Stimulated activated naive CD8-positive, alpha-beta T cell treated with anti-CD3 and anti-CD28 coated beads, Interleukin-15, Interleukin-2, amounts not matched to agents 100 ng/mL and 50 ng/mL, for 24 hours (primary cell): ENCODE results near the gene HOXD11.

ENCODE experiments used
- H3K27ac Mint-ChIP-seq: one replicate; pipeline ENCODE4 v1.8.0; 2021; ENCODE audit warnings: mild to moderate bottlenecking, mixed read lengths
- H3K27me3 Mint-ChIP-seq: one replicate; pipeline ENCODE4 v1.8.0; 2021; ENCODE audit warnings: mixed read lengths
- H3K36me3 Mint-ChIP-seq: one replicate; pipeline ENCODE4 v1.8.0; 2021; ENCODE audit warnings: low read depth, mixed read lengths
- H3K4me1 Mint-ChIP-seq: one replicate; pipeline ENCODE4 v1.8.0; 2021; ENCODE audit warnings: low read depth, mixed read lengths
- H3K4me3 Mint-ChIP-seq: one replicate; pipeline ENCODE4 v1.8.0; 2021; ENCODE audit warnings: mild to moderate bottlenecking, mixed read lengths
- H3K9me3 Mint-ChIP-seq: one replicate; pipeline ENCODE4 v1.8.0; 2021; ENCODE audit warnings: mixed read lengths

HOXD11 gene

DNA sequence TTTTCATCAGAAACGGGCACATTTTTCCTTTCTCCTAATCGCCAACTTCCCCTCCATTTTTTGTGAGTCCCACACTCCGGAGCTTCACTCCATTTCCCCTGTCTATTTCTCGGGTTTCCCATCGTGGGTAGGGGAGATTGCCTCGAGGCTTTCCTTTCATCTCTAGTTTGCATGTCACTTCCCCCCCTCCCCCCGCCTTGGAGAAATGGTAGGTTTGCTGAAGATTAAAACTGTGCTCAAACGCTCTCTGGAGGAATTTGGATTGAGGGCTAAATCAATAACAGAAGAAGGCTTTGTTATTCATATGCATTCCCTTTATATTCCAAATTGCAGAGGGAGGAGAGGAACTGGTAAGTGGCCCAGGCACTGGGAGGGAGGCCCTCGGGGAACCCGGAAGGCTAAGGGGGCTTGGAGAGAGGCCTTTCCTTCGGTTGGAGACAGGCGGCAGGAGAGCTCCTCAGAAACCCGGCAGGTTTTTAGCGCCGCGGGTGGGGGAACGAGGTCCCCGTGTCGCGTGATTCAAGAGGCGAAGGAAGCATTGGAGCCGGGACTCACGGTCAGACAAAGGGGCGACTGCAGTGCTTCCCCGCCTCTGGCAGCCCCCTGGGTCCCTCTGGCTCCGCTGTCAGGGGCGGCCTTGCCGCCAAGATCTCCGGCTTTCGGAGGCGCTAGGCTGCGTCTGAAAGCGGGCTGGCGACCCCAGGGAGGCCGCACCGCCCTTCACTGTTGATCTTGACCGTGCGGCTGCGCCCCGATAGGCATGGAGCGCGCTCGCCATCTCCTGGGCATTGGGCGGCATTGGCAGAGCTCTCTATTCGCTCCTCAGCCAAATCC is 9.9 kb upstream of the HOXD11 start:
- no peaks in the 10 kb centered on the region for H3K9me3 Mint-ChIP-seq
- H3K27ac Mint-ChIP-seq = no peak overlapping the region
- peaks cover 29% of the 10 kb centered on the region for H3K4me1 Mint-ChIP-seq
- H3K27me3 Mint-ChIP-seq = peaks cover 87% of the 10 kb centered on the region
- H3K4me3 Mint-ChIP-seq = peak overlapping the region; percentile 74
- peaks cover 4% of the 10 kb centered on the region for H3K36me3 Mint-ChIP-seq

GRCh38 chr2:176097820-176098365 is 9.2 kb upstream of the HOXD11 start:
- peaks cover 93% of the 10 kb centered on the region for H3K27me3 Mint-ChIP-seq
- H3K36me3 Mint-ChIP-seq = peaks cover 4% of the 10 kb centered on the region
- H3K4me1 Mint-ChIP-seq = peaks cover 28% of the 10 kb centered on the region
- H3K9me3 Mint-ChIP-seq = no peaks in the 10 kb centered on the region
- peak overlapping the region; percentile 74 for H3K4me3 Mint-ChIP-seq
- no peak overlapping the region for H3K27ac Mint-ChIP-seq

DNA sequence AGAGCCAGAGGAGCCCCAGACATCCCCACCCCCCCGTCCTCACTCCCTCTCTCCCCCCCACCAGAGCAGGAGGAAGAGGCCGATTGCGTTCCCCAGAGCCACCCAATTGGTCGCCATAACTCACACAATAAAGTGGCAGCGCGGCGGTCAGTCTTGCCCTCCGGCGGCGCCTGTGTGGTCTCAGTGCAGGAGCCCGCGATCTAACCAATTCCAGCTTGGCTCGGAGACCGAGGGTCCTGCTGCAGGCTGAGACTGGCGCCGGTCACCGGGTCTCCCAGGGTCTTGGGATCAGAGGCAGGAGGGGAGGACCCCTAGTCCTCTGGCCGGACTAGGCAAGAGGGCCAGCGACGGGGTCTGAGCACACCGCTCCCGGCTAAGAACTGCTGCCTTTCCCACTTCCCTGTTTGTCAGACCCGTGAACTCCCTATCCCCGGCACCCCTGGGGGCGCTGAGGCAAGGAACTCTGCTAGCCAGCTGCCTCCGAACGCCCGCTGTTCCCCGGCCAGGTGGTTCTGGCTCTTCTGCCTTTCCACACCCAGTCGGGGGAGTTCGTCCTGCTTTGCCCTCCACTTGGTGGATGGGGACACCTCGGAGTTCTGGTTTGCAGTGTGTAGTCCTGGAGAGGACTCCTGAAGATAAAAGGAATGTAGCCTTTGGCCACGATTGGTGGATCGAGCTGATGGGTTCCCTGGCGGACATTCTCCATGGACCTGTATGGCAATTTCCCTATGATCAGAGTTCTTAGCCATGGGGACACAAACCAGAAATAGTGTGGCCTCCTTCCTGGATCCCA is 8.5 kb upstream of the HOXD11 start:
- Mint-ChIP-seq H3K9me3 (no peaks in the 10 kb centered on the region), H3K27ac (no peak overlapping the region), H3K27me3 (peaks cover 94% of the 10 kb centered on the region), H3K4me1 (peaks cover 23% of the 10 kb centered on the region), H3K4me3 (peak overlapping the region; percentile 20), H3K36me3 (peaks cover 4% of the 10 kb centered on the region)

DNA sequence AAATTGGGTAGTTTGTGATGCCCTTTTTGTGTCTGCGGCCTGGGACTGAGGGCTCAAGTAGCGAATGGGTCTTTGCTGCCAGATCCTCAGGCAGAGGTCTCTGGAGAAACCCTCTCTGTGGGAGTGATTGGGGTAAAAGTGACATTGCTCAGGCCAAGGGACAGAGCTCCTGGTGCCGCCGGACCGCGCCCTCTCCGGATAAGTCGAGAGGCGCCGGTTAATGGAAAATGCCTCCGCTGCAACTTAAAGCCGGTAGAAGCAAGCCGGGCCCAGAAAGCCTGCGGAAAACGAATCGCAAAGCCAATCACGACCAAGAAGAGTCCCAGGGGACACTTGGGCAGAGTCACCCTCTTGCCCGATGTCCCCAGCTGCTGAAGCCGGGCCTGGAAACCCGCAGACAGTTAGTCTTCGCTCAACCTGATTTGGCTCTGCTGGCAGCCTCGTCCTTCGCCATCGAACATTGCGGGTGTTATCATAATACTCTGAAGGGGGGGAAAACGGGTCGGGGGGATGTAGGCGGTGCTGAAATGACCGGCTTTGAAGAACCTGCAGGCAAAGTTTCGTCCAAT is 7.8 kb upstream of the HOXD11 start:
- Mint-ChIP-seq H3K4me1 (peaks cover 21% of the 10 kb centered on the region), H3K36me3 (no peaks in the 10 kb centered on the region), H3K27me3 (peaks cover 94% of the 10 kb centered on the region), H3K9me3 (no peaks in the 10 kb centered on the region), H3K27ac (no peak overlapping the region), H3K4me3 (peak overlapping the region; percentile 20)

GRCh38 chr2:176099728-176100546 is 7.1 kb upstream of the HOXD11 start, which contains the start of gene HOXD12:
HOXD12 (plus strand) TSS chr2:176099795; CDS start chr2:176099802, 7 bp downstream.
- Mint-ChIP-seq H3K4me1 (peaks cover 24% of the 10 kb centered on the region), H3K27me3 (peaks cover 94% of the 10 kb centered on the region), H3K9me3 (no peaks in the 10 kb centered on the region), H3K27ac (no peak within 1 kb of the TSS), H3K4me3 (peak within 1 kb of the TSS; percentile 20), H3K36me3 (no peaks in the 10 kb centered on the region)

GRCh38 chr2:176100547-176101140 is 6.4 kb upstream of the HOXD11 start:
- Mint-ChIP-seq H3K4me3 (no peak overlapping the region), H3K27me3 (peaks cover 94% of the 10 kb centered on the region), H3K4me1 (peaks cover 24% of the 10 kb centered on the region), H3K9me3 (no peaks in the 10 kb centered on the region), H3K27ac (no peak overlapping the region), H3K36me3 (no peaks in the 10 kb centered on the region)

- peaks cover 29% of the 10 kb centered on the region for H3K4me1 Mint-ChIP-seq
- H3K9me3 Mint-ChIP-seq = no peaks in the 10 kb centered on the region
- H3K27me3 Mint-ChIP-seq = peaks cover 94% of the 10 kb centered on the region
- H3K4me3 Mint-ChIP-seq = no peak overlapping the region
- no peak overlapping the region for H3K27ac Mint-ChIP-seq
- H3K36me3 Mint-ChIP-seq = no peaks in the 10 kb centered on the region
Measured at GRCh38 chr2:176101216-176101830, 5.8 kb upstream of the HOXD11 start.

DNA sequence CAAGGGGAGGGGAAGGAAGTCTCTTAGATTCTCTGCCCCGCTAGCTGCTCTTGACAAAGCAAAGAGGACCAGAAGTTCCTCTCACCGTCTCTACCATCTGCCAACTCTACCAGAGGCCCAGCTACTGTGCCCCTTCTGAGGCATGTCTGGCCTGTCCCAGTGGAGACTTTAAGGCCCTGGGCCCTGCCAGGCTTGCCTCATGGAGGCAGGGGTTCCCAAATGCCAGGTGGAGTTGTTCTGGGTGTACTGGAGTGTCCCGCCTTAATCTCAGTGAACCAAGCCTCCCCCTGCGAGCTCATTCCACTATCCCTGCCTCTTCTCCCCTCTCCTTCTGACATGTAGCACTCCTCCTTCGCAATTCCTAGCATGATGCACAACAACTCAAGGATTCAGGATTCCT is 5.2 kb upstream of the HOXD11 start:
- H3K4me3 Mint-ChIP-seq = no peak overlapping the region
- H3K27me3 Mint-ChIP-seq = peaks cover 92% of the 10 kb centered on the region
- peaks cover 27% of the 10 kb centered on the region for H3K4me1 Mint-ChIP-seq
- H3K27ac Mint-ChIP-seq = no peak overlapping the region
- H3K36me3 Mint-ChIP-seq = no peaks in the 10 kb centered on the region
- no peaks in the 10 kb centered on the region for H3K9me3 Mint-ChIP-seq

DNA sequence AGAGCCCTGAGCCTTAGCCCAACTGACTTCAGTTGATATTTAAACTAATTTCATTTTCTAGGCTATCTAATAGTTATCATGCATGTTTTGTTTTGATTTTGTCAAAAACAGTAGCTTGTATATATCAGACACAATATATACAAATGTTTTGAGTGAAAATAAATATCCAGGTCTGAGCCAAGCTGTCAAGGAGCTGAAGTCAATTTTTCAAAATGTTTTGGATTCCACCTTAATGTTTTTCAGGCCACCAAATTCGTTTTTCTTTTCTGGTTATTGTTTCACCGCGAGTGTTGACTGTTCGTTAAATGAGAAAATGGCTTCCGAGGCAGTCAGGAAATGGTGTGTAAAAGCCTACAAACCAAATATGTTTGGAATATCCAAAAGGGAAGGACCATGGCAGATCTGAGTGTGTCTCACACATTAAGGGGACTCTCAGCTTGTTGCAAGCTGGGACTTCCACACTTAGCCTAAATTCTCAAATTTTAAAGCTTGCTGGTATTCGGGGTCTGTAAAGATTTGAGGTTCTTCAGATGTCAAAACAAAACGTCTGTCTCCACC is 4.7 kb upstream of the HOXD11 start:
- H3K27me3 Mint-ChIP-seq = peaks cover 90% of the 10 kb centered on the region
- H3K9me3 Mint-ChIP-seq = no peaks in the 10 kb centered on the region
- no peaks in the 10 kb centered on the region for H3K36me3 Mint-ChIP-seq
- H3K4me1 Mint-ChIP-seq = peaks cover 26% of the 10 kb centered on the region
- H3K4me3 Mint-ChIP-seq = no peak overlapping the region
- no peak overlapping the region for H3K27ac Mint-ChIP-seq

DNA sequence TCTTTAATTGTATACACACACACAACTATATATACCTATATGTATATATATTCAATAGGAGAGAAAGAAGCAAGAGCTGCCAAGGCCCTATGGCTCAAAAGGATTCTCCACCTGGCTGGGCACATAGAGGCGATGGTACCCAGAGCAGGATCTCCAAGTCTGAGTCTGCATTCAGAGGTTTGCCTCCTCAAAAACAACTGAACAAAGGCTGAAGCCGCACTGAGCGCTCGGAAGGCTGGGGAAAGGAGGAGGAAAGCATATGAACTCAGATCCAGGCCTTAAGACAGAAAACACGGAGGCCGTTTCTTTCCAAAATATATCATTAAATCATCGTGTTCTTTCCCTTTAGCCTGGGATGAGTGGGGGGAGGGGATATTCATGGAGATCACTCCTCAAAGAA is 3.9 kb upstream of the HOXD11 start:
- Mint-ChIP-seq H3K4me3 (no peak overlapping the region), H3K36me3 (no peaks in the 10 kb centered on the region), H3K27ac (no peak overlapping the region), H3K9me3 (no peaks in the 10 kb centered on the region), H3K27me3 (peaks cover 83% of the 10 kb centered on the region), H3K4me1 (peaks cover 18% of the 10 kb centered on the region)

DNA sequence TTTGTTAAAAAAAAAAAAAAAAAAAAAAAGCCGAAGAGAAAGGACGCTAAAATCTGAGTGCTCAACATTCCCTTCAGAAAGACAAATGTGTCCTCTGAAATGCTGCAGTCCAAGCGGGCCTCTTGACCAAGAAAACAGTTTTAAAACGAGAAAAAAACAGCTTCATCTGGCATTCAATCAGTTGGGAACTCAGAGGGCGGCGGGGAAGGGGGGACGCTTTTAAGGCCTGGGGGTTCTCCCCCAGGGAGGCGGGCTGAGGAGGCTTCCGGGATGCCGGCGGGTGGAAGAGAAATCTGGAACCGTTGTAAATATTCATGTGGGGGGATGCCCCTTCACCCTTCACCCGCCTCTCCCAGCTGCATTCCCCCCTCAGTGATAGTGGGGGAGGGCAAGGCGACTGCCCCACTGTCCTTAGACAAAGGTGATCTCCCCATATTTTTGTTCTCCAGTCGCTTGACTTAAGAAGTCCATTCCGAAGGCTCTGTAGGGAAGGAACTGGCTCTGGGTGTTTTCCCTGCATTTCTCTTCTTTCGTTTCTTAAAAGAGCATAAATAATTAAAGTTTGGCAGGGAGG is 3.3 kb upstream of the HOXD11 start:
- H3K36me3 Mint-ChIP-seq = peaks cover 1% of the 10 kb centered on the region
- H3K9me3 Mint-ChIP-seq = no peaks in the 10 kb centered on the region
- H3K27me3 Mint-ChIP-seq = peaks cover 86% of the 10 kb centered on the region
- no peak overlapping the region for H3K27ac Mint-ChIP-seq
- H3K4me3 Mint-ChIP-seq = no peak overlapping the region
- H3K4me1 Mint-ChIP-seq = peaks cover 23% of the 10 kb centered on the region

GRCh38 chr2:176104316-176105077 is 2.6 kb upstream of the HOXD11 start:
- peaks cover 3% of the 10 kb centered on the region for H3K9me3 Mint-ChIP-seq
- no peak overlapping the region for H3K27ac Mint-ChIP-seq
- peaks cover 86% of the 10 kb centered on the region for H3K27me3 Mint-ChIP-seq
- H3K4me3 Mint-ChIP-seq = no peak overlapping the region
- peaks cover 8% of the 10 kb centered on the region for H3K36me3 Mint-ChIP-seq
- peaks cover 30% of the 10 kb centered on the region for H3K4me1 Mint-ChIP-seq
